Measurements from ENCODE around the gene ALG1L2.
"Not testable (repeated sequence)": the region's sequence is repeated elsewhere in the genome, so short reads cannot be mapped to it uniquely, and the experiment has no call there.

The ALG1L2 gene

GRCh38 chr3:130073582-130073981 lies 8.0 kb upstream of the ALG1L2 start:
- no peak overlapping the region for H3K4me3 ChIP-seq (ENCODE audit: insufficient read depth, low read length, poor library complexity, severe bottlenecking)
- no peaks in the 10 kb centered on the region for H4K20me1 ChIP-seq (ENCODE audit: low read depth, low read length)
- no peak overlapping the region for H3K4me2 ChIP-seq (ENCODE audit: low read depth, low read length, poor library complexity, severe bottlenecking)
- no peaks in the 10 kb centered on the region for H3K36me3 ChIP-seq (ENCODE audit: low read length)
- no peak overlapping the region for H2AFZ ChIP-seq (ENCODE audit: low read depth, low read length, severe bottlenecking)
- H3K9ac ChIP-seq (ENCODE audit: low read length) = no peak overlapping the region
- H3K27me3 ChIP-seq (ENCODE audit: low read length) = no peaks in the 10 kb centered on the region
- TF ChIP-seq CTCF (IDR thresholded peaks at IDR 0.05; ENCODE audit: insufficient read depth, low read length, poor library complexity, severe bottlenecking) (no peak), EZH2phosphoT487 (conservative IDR thresholded peaks at IDR 0.05; ENCODE audit: low read length) (no peak)
- H3F3A ChIP-seq (ENCODE audit: insufficient read depth) = no peaks in the 10 kb centered on the region
- no peaks in the 10 kb centered on the region for H3K9me2 ChIP-seq (replicated peaks; ENCODE audit: insufficient read depth, low read length)
- no peaks in the 10 kb centered on the region for H3K9me3 ChIP-seq (ENCODE audit: insufficient read depth, low read length)
- H3K27ac ChIP-seq (ENCODE audit: low read depth, low read length) = no peak overlapping the region
- no peaks in the 10 kb centered on the region for H3K79me2 ChIP-seq (ENCODE audit: insufficient read depth, low read length)

GRCh38 chr3:130077636-130078035 lies 4.0 kb upstream of the ALG1L2 start:
- Histone ChIP-seq H3K79me2 (ENCODE audit: insufficient read depth, low read length) (no peaks in the 10 kb centered on the region), H3K9ac (ENCODE audit: low read length) (no peak overlapping the region), H3K27me3 (ENCODE audit: low read length) (no peaks in the 10 kb centered on the region), H3K4me3 (ENCODE audit: insufficient read depth, low read length, poor library complexity, severe bottlenecking) (no peak overlapping the region), H3K4me2 (ENCODE audit: low read depth, low read length, poor library complexity, severe bottlenecking) (no peak overlapping the region), H3K9me2 (replicated peaks; ENCODE audit: insufficient read depth, low read length) (no peaks in the 10 kb centered on the region), H3K9me3 (ENCODE audit: insufficient read depth, low read length) (no peaks in the 10 kb centered on the region), H2AFZ (ENCODE audit: low read depth, low read length, severe bottlenecking) (no peak overlapping the region), H3K27ac (ENCODE audit: low read depth, low read length) (no peak overlapping the region), H3F3A (ENCODE audit: insufficient read depth) (no peaks in the 10 kb centered on the region), H3K36me3 (ENCODE audit: low read length) (no peaks in the 10 kb centered on the region), H4K20me1 (ENCODE audit: low read depth, low read length) (no peaks in the 10 kb centered on the region)
- TF ChIP-seq EZH2phosphoT487 (conservative IDR thresholded peaks at IDR 0.05; ENCODE audit: low read length) (no peak), CTCF (IDR thresholded peaks at IDR 0.05; ENCODE audit: insufficient read depth, low read length, poor library complexity, severe bottlenecking) (no peak)

- not testable (repeated sequence) for H2AFZ ChIP-seq (ENCODE audit: low read depth, low read length, severe bottlenecking); H3K27ac ChIP-seq (ENCODE audit: low read depth, low read length); H3F3A ChIP-seq (ENCODE audit: insufficient read depth); H3K79me2 ChIP-seq (ENCODE audit: insufficient read depth, low read length); H3K36me3 ChIP-seq (ENCODE audit: low read length); H3K9me3 ChIP-seq (ENCODE audit: insufficient read depth, low read length); H3K4me2 ChIP-seq (ENCODE audit: low read depth, low read length, poor library complexity, severe bottlenecking); H3K9ac ChIP-seq (ENCODE audit: low read length); H3K9me2 ChIP-seq (replicated peaks; ENCODE audit: insufficient read depth, low read length); H4K20me1 ChIP-seq (ENCODE audit: low read depth, low read length); H3K4me3 ChIP-seq (ENCODE audit: insufficient read depth, low read length, poor library complexity, severe bottlenecking); H3K27me3 ChIP-seq (ENCODE audit: low read length)
Observed at GRCh38 chr3:130083363-130084090, 1.9 kb downstream of the ALG1L2 start.

GRCh38 chr3:130084436-130084980 lies 2.9 kb downstream of the ALG1L2 start:
- H3K9me2 ChIP-seq (replicated peaks; ENCODE audit: insufficient read depth, low read length) = no peaks in the 10 kb centered on the region
- no peaks in the 10 kb centered on the region for H4K20me1 ChIP-seq (ENCODE audit: low read depth, low read length)
- H3K27ac ChIP-seq (ENCODE audit: low read depth, low read length) = no peak overlapping the region
- no peak overlapping the region for H3K9ac ChIP-seq (ENCODE audit: low read length)
- no peaks in the 10 kb centered on the region for H3K36me3 ChIP-seq (ENCODE audit: low read length)
- no peaks in the 10 kb centered on the region for H3K79me2 ChIP-seq (ENCODE audit: insufficient read depth, low read length)
- H3K9me3 ChIP-seq (ENCODE audit: insufficient read depth, low read length) = no peaks in the 10 kb centered on the region
- no peak for TF ChIP-seq CTCF (IDR thresholded peaks at IDR 0.05; ENCODE audit: insufficient read depth, low read length, poor library complexity, severe bottlenecking)
- TF ChIP-seq EZH2phosphoT487 (conservative IDR thresholded peaks at IDR 0.05; ENCODE audit: low read length) = no peak
- H3K4me3 ChIP-seq (ENCODE audit: insufficient read depth, low read length, poor library complexity, severe bottlenecking) = no peak overlapping the region
- no peaks in the 10 kb centered on the region for H3F3A ChIP-seq (ENCODE audit: insufficient read depth)
- no peak overlapping the region for H2AFZ ChIP-seq (ENCODE audit: low read depth, low read length, severe bottlenecking)
- no peak overlapping the region for H3K4me2 ChIP-seq (ENCODE audit: low read depth, low read length, poor library complexity, severe bottlenecking)
- no peaks in the 10 kb centered on the region for H3K27me3 ChIP-seq (ENCODE audit: low read length)
